Right lung (tissue), 5 donors: ENCODE results near the gene POU3F2. TPM values are rescaled to one million over a fixed set of nuclear protein-coding genes. Genes with fewer than 3 reads are reported as not detected.

Experiments used
- DNase-seq, 2 donors: peaks; one replicate each; pipeline ENCODE4 v3.0.0-alpha.2; 2013
- polyA plus RNA-seq, 5 donors: library from polyadenylated mRNA; unstranded; fragments of 120-200 nt; gene quantifications; one replicate each; pipeline versions ENCODE4 v1.2.1 to v1.2.3, GENCODE V29; 2013; ENCODE audit warnings: inconsistent platforms in 1 of 5, low replicate concordance in 1 of 5; ENCODE audit not compliant: insufficient read length in 5 of 5, insufficient read depth in 1 of 5

The POU3F2 gene
- polyA plus RNA-seq, 5 donors: 0.04 to 0.07 (median 0.07) TPM; not detected in 2

DNA sequence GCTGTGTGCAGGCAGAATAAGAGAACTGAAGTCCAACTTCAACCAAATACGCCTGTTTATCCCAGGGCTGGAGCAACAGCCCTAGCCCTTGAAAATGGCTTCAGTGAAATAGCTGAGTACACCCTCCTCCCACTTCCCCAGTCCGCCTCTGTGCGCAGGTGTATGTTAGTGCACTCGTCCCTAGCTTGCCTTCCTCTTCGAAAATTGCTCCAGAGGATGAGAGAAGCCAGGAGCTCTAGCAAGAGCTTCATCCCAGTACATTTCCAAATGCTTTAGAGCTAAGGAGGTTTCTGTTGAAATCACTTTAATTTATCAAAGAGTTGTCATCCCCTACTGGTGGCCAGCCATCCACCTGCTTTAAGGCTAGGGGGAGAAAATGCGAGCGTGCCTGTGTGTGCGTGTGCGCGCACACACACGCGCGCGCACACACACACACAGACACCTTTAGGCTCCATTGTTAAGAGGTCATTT, 5.4 kb upstream of the POU3F2 start:
- DNase-seq: no peak

DNA sequence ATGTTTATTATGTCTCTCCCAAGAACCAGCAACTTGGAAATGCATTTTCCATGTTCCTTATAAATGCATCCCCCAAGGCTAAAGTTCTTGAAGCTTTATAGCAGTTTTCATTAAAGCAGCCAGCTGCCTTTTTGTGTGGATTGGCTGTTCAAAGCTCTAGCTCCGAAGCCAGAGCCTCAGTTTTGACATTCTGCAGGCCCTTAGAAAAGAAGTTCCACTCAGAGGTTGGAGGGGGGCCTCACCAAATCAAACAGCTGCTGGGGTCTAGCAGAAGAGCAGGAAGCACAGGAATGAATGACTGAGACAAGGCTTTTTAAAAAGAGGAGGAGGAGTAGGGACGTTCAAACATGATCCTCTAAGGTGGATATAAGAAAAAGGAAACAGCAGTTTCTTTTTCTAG, 4.2 kb upstream of the POU3F2 start:
- DNase-seq: no peak

DNA sequence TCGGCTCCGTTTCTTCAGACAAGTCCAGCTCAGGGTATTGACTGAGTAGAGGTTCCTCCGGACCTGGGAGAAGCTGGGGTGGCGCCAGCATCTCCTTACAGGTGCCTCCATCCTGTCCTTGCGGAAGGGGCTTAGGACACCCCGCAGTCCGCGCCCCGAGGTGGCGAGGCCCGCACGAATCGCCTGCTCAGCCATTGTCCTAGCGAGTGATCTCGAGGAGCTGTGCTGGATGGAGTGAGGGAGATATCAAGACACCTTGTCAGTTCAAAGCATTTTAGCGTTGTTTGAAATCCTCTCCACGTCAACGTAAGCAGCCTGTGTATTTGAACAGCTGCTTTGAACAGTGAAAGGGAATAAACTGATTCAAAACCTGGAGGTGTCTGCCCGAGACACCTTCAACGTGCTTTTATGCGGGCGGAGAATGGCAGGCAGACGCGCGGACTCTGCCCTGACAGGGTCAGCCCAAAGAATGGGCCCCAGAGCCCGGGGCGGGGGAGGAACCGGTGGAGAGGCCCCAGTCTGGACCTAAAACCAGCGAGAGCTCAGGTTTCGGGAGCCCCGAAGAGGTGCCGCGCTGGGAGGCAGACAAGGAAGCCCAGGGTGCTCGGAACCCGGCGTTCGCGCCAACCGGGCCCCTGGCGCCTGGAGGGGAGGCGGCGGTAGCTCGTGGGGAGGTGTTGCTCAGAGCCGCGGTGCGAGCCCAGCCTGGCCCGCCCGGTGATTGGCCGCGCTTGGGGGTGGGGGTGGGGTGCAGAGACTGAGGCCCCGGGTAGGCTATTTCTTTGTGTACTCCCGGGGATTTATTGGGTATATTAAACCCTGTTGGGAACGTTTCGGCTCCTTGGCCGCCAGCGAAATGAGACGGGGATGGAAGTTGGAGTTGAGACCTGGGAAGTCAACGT, 3.1 kb upstream of the POU3F2 start:
- no peak for DNase-seq

GRCh38 chr6:98831959-98832283, 2.5 kb upstream of the POU3F2 start:
- no peak for DNase-seq

DNA sequence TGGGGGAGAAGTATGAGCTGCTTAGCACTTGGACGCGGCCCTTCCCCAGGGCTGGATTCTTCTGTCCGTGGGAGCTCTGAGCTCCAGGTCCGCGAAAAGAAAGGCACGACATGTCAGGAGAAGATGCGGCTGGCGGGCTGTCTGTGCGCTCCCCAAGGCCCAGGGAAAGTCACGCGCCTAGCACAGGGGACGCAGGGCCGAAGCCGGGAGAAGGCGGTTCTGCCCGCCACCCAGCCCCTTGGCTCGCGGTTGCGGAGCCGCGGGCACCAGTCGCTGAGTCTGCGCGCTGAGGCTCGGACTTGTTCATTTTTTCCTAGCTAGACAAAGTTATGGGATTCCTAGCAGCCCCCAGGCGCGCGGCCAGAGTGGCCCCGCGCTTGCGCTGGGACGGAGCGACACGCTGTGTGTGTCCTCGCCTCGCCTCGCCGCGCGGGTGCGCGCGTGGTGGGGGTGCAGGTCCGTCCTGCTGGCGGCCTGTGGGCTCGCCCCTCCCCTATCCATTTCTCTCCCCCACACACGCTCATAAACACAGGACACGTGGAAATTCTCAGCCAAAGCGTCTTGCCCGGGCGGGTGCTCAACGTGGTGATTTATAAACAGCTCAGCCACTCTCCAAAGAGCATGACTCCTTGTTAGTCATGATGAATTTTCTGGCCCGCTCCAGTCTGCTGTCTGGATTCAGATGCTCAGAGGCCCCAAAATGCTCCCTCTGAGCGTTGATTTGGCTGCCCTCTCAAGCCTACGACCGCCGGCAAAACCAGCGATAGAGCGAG, 1.9 kb upstream of the POU3F2 start:
- no peak for DNase-seq

DNA sequence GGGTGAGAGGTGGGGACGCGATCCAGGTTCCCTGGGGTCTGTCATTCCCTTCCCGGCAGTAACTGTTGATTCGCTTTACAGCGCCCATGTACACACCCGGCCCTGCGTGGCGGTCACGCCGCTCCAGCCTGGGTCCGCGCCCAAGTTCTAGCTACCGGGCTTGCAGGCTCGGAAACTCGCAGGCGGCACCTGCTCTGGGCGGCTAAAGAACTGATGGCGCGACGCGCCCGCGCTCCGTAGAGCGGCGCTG, 1.4 kb upstream of the POU3F2 start:
- DNase-seq: no peak

- DNase-seq: no peak
Observed at GRCh38 chr6:98833307-98834059, 891 bp upstream of the POU3F2 start.

DNA sequence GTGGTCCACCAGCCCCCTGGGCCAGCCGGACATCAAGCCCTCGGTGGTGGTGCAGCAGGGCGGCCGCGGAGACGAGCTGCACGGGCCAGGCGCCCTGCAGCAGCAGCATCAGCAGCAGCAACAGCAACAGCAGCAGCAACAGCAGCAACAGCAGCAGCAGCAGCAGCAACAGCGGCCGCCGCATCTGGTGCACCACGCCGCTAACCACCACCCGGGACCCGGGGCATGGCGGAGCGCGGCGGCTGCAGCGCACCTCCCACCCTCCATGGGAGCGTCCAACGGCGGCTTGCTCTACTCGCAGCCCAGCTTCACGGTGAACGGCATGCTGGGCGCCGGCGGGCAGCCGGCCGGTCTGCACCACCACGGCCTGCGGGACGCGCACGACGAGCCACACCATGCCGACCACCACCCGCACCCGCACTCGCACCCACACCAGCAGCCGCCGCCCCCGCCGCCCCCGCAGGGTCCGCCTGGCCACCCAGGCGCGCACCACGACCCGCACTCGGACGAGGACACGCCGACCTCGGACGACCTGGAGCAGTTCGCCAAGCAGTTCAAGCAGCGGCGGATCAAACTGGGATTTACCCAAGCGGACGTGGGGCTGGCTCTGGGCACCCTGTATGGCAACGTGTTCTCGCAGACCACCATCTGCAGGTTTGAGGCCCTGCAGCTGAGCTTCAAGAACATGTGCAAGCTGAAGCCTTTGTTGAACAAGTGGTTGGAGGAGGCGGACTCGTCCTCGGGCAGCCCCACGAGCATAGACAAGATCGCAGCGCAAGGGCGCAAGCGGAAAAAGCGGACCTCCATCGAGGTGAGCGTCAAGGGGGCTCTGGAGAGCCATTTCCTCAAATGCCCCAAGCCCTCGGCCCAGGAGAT, 1.0 kb downstream of the POU3F2 start:
- no peak for DNase-seq

DNA sequence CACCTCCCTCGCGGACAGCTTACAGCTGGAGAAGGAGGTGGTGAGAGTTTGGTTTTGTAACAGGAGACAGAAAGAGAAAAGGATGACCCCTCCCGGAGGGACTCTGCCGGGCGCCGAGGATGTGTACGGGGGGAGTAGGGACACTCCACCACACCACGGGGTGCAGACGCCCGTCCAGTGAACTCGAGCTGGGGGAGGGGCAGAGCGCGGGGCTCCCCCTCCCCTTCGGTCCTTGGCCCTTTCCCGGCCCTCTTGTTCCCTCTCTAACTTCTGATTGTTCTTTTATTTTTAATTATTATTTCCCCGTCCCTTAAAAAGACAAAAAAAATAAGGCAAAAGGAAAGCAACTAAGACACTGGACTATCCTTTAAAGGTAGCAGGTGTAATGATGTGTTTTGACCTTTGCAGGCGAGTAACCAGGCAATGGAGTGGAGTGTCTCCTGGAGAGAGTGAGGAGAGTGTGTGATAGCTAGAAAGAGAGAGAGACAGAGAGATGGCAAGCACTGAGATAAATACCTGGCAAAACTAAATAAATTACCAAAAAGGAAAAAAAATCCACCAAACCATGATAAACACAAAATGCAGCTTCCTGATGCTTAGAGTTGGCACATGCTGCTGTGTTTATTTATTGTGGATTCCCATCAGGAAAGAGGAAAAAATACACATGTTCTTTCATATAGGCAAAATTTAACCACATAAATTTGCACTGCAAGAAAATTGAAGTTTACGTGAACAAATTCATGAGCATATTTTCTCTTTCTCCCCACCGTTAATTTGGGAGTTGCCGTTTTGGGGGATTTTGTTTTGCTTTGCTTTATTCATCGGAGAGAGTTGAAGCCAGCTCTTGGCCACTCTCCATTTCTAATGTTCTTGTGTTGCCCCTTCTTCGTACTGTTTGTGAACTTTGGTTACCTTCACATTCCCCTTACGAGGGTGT, 1.9 kb downstream of the POU3F2 start:
- DNase-seq: no peak

GRCh38 chr6:98836962-98837944, 2.9 kb downstream of the POU3F2 start:
- DNase-seq: no peak

GRCh38 chr6:98838032-98838431, 3.7 kb downstream of the POU3F2 start:
- no peak for DNase-seq

DNA sequence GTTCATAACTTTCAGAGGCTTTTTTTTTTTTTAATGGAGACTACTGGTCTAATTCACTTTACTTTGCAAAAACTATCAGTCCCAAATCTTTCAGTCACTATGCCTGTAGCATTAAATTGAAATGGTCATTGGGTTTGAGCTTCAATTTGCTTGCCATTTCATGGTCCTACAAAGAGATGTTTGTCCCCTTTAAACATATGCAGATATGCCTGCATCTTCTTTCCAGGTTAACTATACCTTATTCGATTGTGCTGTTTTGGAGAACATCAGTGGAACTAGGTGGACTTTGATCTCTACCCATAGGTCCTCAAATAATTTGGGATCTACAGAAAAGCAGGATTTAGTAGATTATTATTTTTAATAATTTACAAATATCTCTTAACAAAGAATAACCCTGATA, 4.6 kb downstream of the POU3F2 start:
- DNase-seq: no peak

GRCh38 chr6:98839781-98840361, 5.5 kb downstream of the POU3F2 start:
- DNase-seq: no peak

DNA sequence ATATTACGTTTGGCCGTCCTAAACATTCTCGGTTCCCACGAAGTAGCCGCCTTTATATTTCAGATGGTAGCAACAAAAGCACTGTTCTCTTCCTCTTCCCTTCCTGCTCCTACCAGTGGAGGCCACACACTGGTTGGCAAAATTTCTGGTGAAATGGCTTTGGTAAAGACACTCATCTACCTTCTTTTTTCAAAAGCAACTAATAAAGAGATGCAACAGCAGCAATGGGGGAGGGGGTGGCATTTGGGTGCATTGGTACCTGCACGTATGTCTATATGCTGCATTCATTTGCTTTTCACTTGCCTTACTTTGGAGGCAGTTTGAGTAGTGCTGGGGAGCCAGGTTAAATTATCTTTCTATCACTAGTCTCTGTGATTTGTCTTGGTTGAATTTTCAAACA, 6.0 kb downstream of the POU3F2 start:
- no peak for DNase-seq

GRCh38 chr6:98840996-98841513, 6.7 kb downstream of the POU3F2 start:
- no peak for DNase-seq

DNA sequence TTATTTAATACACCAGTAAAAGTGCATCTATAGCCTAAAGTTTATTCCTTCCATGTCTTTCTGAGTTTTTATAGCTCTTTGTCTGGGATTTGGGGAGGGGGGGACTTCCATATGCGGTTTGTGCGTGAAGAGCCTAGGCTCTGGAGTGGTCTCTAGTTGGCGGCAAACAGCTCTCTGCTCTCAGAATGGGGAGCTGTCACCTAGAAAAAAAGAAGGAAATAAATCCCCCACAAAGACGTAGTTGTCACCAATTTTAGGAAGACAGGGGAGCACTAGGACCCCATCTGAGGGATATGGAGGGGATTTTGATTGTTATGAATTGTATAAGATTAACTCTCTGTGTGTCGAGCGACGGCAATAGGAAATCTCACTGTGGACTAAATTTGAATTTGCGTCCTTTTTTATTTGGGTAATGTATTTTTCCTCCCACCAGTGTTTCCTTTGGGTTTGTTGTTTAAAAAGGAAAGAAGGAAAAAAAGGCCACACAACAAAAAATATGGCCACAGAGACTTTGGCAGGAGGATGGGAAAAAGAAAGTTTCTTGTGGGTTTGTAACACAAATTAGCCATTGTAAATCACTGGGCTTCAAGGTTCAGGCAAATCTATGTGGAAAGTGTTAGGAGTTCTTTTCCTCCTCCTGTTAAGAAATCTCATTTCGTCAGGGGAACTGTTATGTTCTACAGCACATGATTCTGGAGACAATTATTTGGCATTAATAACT, 7.4 kb downstream of the POU3F2 start:
- no peak for DNase-seq

- no peak for DNase-seq
Observed at GRCh38 chr6:98842342-98843180, 8.2 kb downstream of the POU3F2 start.
